Measurements from ENCODE around the gene NELFCD.
"Not testable (repeated sequence)": the region's sequence is repeated elsewhere in the genome, so short reads cannot be mapped to it uniquely, and the experiment has no call there.

Gene NELFCD

GRCh38 chr20:58971429-58971828, 9.6 kb upstream of the NELFCD start:
- no peak for DNase-seq (ENCODE audit: low read depth in 2 of 2, low spot score in 1 of 2)

- DNase-seq (ENCODE audit: low read depth in 2 of 2, low spot score in 1 of 2) = no peak
Observed at GRCh38 chr20:58973179-58973578, 7.9 kb upstream of the NELFCD start.

- DNase-seq (ENCODE audit: low read depth in 2 of 2, low spot score in 1 of 2) = no peak
Observed at GRCh38 chr20:58973866-58974265, 7.2 kb upstream of the NELFCD start.

- DNase-seq (ENCODE audit: low read depth in 2 of 2, low spot score in 1 of 2) = no peak
Observed at GRCh38 chr20:58975353-58975752, 5.7 kb upstream of the NELFCD start.

- DNase-seq (ENCODE audit: low read depth in 2 of 2, low spot score in 1 of 2) = no peak
Observed at GRCh38 chr20:58976061-58976730, 4.9 kb upstream of the NELFCD start.

- no peak for DNase-seq (ENCODE audit: low read depth in 2 of 2, low spot score in 1 of 2)
Observed at GRCh38 chr20:58978351-58979190, 2.5 kb upstream of the NELFCD start.

GRCh38 chr20:58981628-58982364, 740 bp downstream of the NELFCD start:
- DNase-seq (ENCODE audit: low read depth in 2 of 2, low spot score in 1 of 2) = no peak

GRCh38 chr20:58982406-58983114, 1.5 kb downstream of the NELFCD start:
- no peak for DNase-seq (ENCODE audit: low read depth in 2 of 2, low spot score in 1 of 2)

GRCh38 chr20:58983115-58983468, 2.0 kb downstream of the NELFCD start:
- not testable (repeated sequence) for DNase-seq (ENCODE audit: low read depth in 2 of 2, low spot score in 1 of 2)

GRCh38 chr20:58984691-58985090, 3.6 kb downstream of the NELFCD start:
- no peak for DNase-seq (ENCODE audit: low read depth in 2 of 2, low spot score in 1 of 2)

GRCh38 chr20:58985656-58986055, 4.6 kb downstream of the NELFCD start:
- DNase-seq (ENCODE audit: low read depth in 2 of 2, low spot score in 1 of 2) = no peak

- DNase-seq (ENCODE audit: low read depth in 2 of 2, low spot score in 1 of 2) = no peak
Observed at GRCh38 chr20:58986286-58986967, 5.4 kb downstream of the NELFCD start.

- no peak for DNase-seq (ENCODE audit: low read depth in 2 of 2, low spot score in 1 of 2)
Observed at GRCh38 chr20:58986968-58987517, 6.0 kb downstream of the NELFCD start.

- DNase-seq (ENCODE audit: low read depth in 2 of 2, low spot score in 1 of 2) = no peak
Observed at GRCh38 chr20:58987790-58988564, 6.9 kb downstream of the NELFCD start.

GRCh38 chr20:58988565-58988882, 7.5 kb downstream of the NELFCD start:
- no peak for DNase-seq (ENCODE audit: low read depth in 2 of 2, low spot score in 1 of 2)

GRCh38 chr20:58989196-58989595, 8.1 kb downstream of the NELFCD start:
- no peak for DNase-seq (ENCODE audit: low read depth in 2 of 2, low spot score in 1 of 2)

GRCh38 chr20:58990651-58991445, 9.8 kb downstream of the NELFCD start:
- no peak for DNase-seq (ENCODE audit: low read depth in 2 of 2, low spot score in 1 of 2)

GRCh38 chr20:58991715-58992114, 10.7 kb downstream of the NELFCD start:
- no peak for DNase-seq (ENCODE audit: low read depth in 2 of 2, low spot score in 1 of 2)

GRCh38 chr20:58992911-58993310, 11.9 kb downstream of the NELFCD start:
- no peak for DNase-seq (ENCODE audit: low read depth in 2 of 2, low spot score in 1 of 2)
